ENCODE measurements around the gene ANXA5.

ANXA5 gene

GRCh38 chr4:121696170-121696580 lies 605 bp downstream of the ANXA5 start (continued):
- TF ChIP-seq SP3 (tag by site-specific recombination; IDR thresholded peaks at IDR 0.05): no peak

- H3K4me1 ChIP-seq (ENCODE audit: control insufficient read depth, insufficient read depth, low read length): peaks cover 12% of the 10 kb centered on the region
- TF ChIP-seq ZNF138 (tag by site-specific recombination; IDR thresholded peaks at IDR 0.05; ENCODE audit: borderline replicate concordance): no peak
- TF ChIP-seq ZNF16 (tag by site-specific recombination; IDR thresholded peaks at IDR 0.05; ENCODE audit: low read depth): no peak
- no peak for TF ChIP-seq ZNF600 (tag by site-specific recombination; IDR thresholded peaks at IDR 0.05)
- TF ChIP-seq ZNF658 (tag by site-specific recombination; IDR thresholded peaks at IDR 0.05): no peak
- no peak for TF ChIP-seq ZNF132 (tag by site-specific recombination; IDR thresholded peaks at IDR 0.05; ENCODE audit: borderline replicate concordance)
- TF ChIP-seq YY1 (tag by site-specific recombination; IDR thresholded peaks at IDR 0.05): no peak
- TF ChIP-seq SCRT2 (tag by site-specific recombination; IDR thresholded peaks at IDR 0.05): no peak
- H3K9me3 ChIP-seq (ENCODE audit: control insufficient read depth, insufficient read depth, low read depth, low read length): no peaks in the 10 kb centered on the region
- H3K27ac ChIP-seq (ENCODE audit: extremely low read depth, low read depth, low read length): no peak overlapping the region
- POLR2A ChIA-PET: interaction anchor here (0.6 kb wide), 1 partner anchor 15 kb away, joined by 3 read pairs; no protein-coding TSS in a partner anchor
- H3K4me3 ChIP-seq (ENCODE audit: low read depth, low read length): no peak overlapping the region
- CTCF ChIA-PET: interaction anchor here (0.6 to 1.2 kb wide), 4 partner anchors 30 to 1064 kb away, joined by 3 to 5 read pairs (median 4); no protein-coding TSS in a partner anchor
- peaks cover 0 to 33% of the 10 kb centered on the region in 2 experiments; a peak in 2 of 3 replicates for H3K36me3 ChIP-seq (ENCODE audit: control insufficient read depth in 2 of 2, insufficient read depth in 1 of 2, low read length in 2 of 2)
These were observed 2.9 kb downstream of the ANXA5 start for GRCh38 chr4:121693886-121694285.

GRCh38 chr4:121693450-121693849 lies 3.3 kb downstream of the ANXA5 start:
- CTCF ChIA-PET: interaction anchor here (1.0 to 1.2 kb wide), 3 partner anchors 30 to 231 kb away, joined by 3 to 5 read pairs (median 5); no protein-coding TSS in a partner anchor
- POLR2A ChIA-PET: no interaction called here
- Histone ChIP-seq H3K4me3 (ENCODE audit: low read depth, low read length) (no peak overlapping the region), H3K27ac (ENCODE audit: extremely low read depth, low read depth, low read length) (no peak overlapping the region), H3K36me3 (ENCODE audit: control insufficient read depth in 2 of 2, insufficient read depth in 1 of 2, low read length in 2 of 2) (peaks cover 0 to 33% of the 10 kb centered on the region in 2 experiments; a peak in 2 of 3 replicates), H3K9me3 (ENCODE audit: control insufficient read depth, insufficient read depth, low read depth, low read length) (no peaks in the 10 kb centered on the region), H3K4me1 (ENCODE audit: control insufficient read depth, insufficient read depth, low read length) (peaks cover 12% of the 10 kb centered on the region)
- TF ChIP-seq ZNF221 (tag by site-specific recombination; IDR thresholded peaks at IDR 0.05; ENCODE audit: borderline replicate concordance): no peak
- TF ChIP-seq ZNF292 (tag by site-specific recombination; IDR thresholded peaks at IDR 0.05; ENCODE audit: borderline replicate concordance, low read depth): no peak
- no peak for TF ChIP-seq ZNF514 (tag by site-specific recombination; IDR thresholded peaks at IDR 0.05)
- TF ChIP-seq YY2 (tag by site-specific recombination; IDR thresholded peaks at IDR 0.05): no peak
- TF ChIP-seq ZNF266 (tag by site-specific recombination; IDR thresholded peaks at IDR 0.05; ENCODE audit: low read depth): no peak
- no peak for TF ChIP-seq GLIS2 (tag by site-specific recombination; IDR thresholded peaks at IDR 0.05)
- no peak for TF ChIP-seq ZBTB44 (tag by site-specific recombination; IDR thresholded peaks at IDR 0.05)
- no peak for TF ChIP-seq ZNF214 (tag by site-specific recombination; IDR thresholded peaks at IDR 0.05; ENCODE audit: borderline replicate concordance)
- no peak for TF ChIP-seq ZNF223 (tag by site-specific recombination; IDR thresholded peaks at IDR 0.05)
- no peak for TF ChIP-seq ZNF561 (tag by site-specific recombination; IDR thresholded peaks at IDR 0.05; ENCODE audit: borderline replicate concordance)
- TF ChIP-seq TSHZ1 (tag by site-specific recombination; IDR thresholded peaks at IDR 0.05; ENCODE audit: borderline replicate concordance): no peak
- no peak for TF ChIP-seq ZNF843 (tag by site-specific recombination; IDR thresholded peaks at IDR 0.05)
- TF ChIP-seq ZNF664 (tag by site-specific recombination; IDR thresholded peaks at IDR 0.05): no peak
- TF ChIP-seq HOXA7 (CRISPR knock-in tag; IDR thresholded peaks at IDR 0.05; ENCODE audit: borderline replicate concordance): no peak
- no peak for TF ChIP-seq ZFP41 (tag by site-specific recombination; IDR thresholded peaks at IDR 0.05; ENCODE audit: borderline replicate concordance)
- TF ChIP-seq ZFP3 (tag by site-specific recombination; IDR thresholded peaks at IDR 0.05; ENCODE audit: low read depth): no peak
- no peak for TF ChIP-seq ZNF423 (tag by site-specific recombination; IDR thresholded peaks at IDR 0.05)
- TF ChIP-seq ZNF560 (tag by site-specific recombination; IDR thresholded peaks at IDR 0.05; ENCODE audit: borderline replicate concordance): no peak
- no peak for TF ChIP-seq ZNF311 (tag by site-specific recombination; IDR thresholded peaks at IDR 0.05; ENCODE audit: borderline replicate concordance)
- no peak for TF ChIP-seq ZNF776 (tag by site-specific recombination; IDR thresholded peaks at IDR 0.05; ENCODE audit: borderline replicate concordance)

Measured in HEK293 (cell line).